AG09319 (cell line): ENCODE data around the gene ZNF500.

Experiments
- DNase-seq: peaks from one replicate; pipeline ENCODE4 v3.0.0-alpha.2; 2010; ENCODE audit warnings: low read depth; ENCODE audit errors: extremely low read depth
- TF ChIP-seq, protein P1 (sequence below): IDR thresholded peaks from 2 replicates; pipeline ENCODE4 v1.5.1; 2011; ENCODE audit warnings: low read depth, mild to moderate bottlenecking, inconsistent platforms, low read length, moderate library complexity

ZNF500 gene

DNA sequence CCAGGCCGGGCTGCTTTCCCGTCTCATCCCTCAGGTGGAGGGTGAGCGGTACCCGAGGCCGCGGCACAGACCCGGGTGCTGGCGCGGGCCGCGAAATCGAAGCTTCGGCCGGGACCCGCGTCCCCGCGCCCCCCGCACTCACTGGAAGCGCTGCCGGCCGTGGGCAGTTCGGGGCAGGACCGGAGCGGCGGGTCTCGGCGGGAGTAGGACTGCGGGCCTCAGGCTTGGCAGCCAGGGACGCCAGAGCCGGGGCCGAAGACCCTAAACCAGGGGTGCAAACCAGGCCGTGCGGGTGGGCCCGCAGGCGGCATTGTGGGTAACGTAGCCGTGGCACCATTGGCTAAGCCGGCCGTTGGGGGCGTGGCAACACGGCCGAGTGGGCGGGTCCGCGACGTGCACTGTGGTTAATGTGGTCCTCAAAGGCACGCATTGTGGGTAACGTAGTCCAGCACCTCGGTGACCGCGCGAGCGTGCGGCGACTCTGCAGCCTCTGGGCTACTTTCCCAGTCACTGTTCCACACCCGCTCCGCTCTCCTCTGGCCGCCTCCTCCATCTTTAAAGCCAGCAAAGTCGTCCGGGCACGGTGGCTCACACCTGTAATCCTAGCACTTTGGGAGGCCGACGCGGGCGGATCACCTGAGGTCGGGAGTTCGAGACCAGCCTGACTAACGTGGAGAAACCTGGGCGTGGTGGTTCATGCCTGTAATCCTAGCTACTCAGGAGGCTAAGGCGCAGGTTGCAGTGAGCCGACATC is at the start of gene ZNF500:
Gene ZNF500 (minus strand): TSS at position 288 of the 754 bp plus-strand sequence. CDS start 1,184 bp downstream, outside the sequence.
- peak; percentile 85 for DNase-seq
- TF ChIP-seq, protein P1, sequence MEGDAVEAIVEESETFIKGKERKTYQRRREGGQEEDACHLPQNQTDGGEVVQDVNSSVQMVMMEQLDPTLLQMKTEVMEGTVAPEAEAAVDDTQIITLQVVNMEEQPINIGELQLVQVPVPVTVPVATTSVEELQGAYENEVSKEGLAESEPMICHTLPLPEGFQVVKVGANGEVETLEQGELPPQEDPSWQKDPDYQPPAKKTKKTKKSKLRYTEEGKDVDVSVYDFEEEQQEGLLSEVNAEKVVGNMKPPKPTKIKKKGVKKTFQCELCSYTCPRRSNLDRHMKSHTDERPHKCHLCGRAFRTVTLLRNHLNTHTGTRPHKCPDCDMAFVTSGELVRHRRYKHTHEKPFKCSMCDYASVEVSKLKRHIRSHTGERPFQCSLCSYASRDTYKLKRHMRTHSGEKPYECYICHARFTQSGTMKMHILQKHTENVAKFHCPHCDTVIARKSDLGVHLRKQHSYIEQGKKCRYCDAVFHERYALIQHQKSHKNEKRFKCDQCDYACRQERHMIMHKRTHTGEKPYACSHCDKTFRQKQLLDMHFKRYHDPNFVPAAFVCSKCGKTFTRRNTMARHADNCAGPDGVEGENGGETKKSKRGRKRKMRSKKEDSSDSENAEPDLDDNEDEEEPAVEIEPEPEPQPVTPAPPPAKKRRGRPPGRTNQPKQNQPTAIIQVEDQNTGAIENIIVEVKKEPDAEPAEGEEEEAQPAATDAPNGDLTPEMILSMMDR = no peak

DNA sequence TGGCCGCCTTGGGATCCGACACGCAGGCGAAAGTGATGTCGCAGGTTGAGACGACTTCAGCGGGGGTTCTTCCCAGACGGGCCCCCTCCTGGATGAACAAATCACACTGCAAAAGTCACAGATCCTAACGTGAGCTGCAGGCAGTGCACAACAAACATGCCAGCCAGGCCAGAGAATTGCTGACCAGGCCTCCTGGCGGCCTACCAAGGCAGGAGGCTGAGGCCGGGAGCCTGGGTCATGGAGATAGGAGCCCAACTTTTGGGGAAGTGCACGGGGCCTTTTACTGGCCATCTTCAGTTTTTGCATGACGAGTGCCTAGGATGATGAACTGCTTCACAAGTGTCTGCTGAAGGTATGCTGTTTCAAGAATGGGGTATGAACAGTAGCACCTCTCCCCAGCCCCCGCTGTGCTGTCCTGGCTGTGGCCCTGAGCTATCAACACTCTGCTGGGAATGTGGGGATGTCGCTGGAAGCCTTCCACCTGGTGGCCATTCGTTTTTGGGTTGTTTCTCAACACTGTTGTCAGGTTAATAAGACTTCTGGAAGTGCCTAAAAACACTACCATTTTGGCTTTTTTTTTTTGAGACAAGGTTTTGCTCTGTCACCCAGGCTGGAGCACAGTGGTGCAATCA is 47.7 kb upstream of the ZNF500 start:
- TF ChIP-seq, protein P1 = no peak
- DNase-seq = no peak

DNA sequence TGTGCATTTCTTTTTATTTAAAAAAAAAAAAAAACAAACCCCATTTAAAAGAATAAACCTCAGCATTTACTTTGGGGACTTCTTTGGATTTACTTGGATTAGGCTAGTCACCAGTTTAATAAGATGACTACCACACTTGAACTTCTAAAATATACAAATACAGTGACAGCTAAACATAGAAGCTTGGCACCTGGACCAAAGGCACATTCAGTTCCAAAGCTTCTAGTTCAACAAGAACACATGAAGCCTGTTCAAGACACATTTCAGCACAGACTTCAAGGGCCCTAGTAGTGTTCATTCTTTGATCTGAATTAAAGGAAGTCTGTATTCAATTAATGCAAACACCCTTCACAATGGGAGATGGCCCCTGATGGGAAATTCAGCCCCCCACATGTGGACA is 47.1 kb upstream of the ZNF500 start:
- DNase-seq = no peak
- TF ChIP-seq, protein P1 = no peak

DNA sequence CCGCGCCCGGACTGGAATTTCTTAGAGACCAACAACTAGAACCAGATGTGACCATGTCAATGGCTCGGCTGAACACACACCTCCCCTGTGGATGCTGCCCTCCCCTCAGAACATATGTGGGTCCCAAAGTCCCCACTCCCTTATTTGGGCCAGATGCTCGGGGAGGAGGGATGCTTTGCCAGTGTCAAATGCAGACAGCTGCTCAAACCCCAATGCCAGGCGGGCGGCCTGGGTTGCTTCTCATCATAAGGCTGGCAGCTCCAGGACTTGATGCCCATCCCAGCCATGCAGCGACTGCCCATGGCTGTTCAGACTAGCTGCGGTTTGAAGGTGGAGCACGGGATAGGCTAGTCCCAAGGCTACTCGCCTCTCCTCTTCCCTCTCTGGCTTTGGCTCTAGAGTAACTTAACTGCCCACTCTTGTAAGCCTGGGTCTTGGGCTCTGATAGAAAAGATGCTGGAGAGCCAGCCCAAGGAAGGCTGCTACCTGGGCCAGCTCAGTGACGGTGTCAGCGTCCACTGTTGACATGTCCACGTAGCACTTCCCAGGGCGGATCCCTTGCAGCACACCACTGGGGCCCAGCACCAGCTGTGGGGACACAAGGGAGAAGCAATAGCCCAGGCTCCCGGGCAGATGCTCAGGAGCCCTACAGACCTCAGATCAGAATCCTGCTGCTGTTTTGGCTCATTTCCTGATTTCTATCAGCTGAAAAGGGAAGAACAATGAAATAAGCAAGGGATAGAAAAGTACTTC is 46.5 kb upstream of the ZNF500 start:
- TF ChIP-seq, protein P1 = no peak
- no peak for DNase-seq

DNA sequence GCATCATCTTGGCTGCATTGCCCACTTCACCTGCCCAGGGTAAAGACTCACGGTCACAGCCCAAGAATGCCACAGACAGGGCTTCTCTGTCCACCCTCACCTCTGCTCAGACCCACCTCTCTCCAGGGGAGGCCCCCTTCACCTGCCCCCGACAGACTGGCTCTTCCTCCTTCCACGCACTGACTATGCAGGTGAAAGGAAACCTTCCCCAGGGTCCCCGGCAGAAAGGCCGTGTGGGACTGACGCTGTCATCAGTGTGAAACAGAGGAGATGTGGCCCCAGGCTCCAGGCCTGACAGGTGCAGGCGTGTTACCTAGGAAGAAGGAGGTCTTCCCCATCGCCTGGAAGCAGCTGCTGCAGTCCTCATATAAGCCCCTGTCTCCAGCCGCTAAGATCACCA is 44.8 kb upstream of the ZNF500 start:
- no peak for DNase-seq
- TF ChIP-seq, protein P1 = no peak

DNA sequence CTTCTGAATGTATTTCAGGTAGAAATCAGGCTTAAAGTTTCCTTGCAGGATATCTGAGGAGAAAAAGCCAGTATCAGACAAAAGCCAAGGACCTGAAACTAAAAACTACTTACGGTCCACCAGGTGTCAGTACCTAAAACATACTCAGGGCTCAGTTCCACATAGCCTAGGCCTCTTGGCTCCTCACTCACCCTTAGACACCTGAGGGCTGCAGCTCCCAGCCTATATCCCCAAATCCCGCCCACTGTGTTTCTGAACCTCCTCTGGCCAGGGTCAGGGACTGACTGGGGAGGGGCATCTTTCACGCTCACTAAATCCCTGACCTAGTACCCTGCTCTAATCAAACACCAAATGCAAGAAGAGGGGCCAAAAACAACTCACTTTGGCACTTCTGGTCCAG is 44.3 kb upstream of the ZNF500 start:
- DNase-seq = no peak
- TF ChIP-seq, protein P1 = no peak

DNA sequence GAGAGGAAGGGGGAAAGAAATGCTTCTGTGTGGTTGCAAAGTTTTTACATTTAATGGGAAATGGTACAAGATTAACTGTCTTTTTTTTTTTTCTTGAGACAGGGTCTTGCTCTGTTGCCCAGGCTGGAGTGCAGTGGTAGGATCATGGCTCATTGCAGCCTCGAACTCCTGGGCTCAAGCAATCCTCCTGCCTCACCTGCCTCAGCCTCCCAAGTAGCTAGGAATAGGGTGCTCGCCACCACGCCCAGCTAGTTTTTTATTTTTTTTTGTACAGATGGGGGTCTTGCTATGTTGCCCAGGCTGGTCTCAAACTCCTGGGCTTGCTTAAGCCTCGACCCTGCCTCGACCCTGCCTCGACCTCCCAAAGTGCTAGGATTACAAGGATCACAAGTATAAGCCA is 39.3 kb upstream of the ZNF500 start:
- no peak for DNase-seq
- TF ChIP-seq, protein P1 = no peak
